Measurements from ENCODE around the gene SH3TC1. TPM values are rescaled to one million over a fixed set of nuclear protein-coding genes. Genes with fewer than 3 reads are reported as not detected.

SH3TC1 gene
- total and polyA plus RNA-seq, 2 of the 8 experiments (the other 6 are each of a cell fraction or from before 2014, with no cell fraction given): 0.15 TPM; not detected in 1

DNA sequence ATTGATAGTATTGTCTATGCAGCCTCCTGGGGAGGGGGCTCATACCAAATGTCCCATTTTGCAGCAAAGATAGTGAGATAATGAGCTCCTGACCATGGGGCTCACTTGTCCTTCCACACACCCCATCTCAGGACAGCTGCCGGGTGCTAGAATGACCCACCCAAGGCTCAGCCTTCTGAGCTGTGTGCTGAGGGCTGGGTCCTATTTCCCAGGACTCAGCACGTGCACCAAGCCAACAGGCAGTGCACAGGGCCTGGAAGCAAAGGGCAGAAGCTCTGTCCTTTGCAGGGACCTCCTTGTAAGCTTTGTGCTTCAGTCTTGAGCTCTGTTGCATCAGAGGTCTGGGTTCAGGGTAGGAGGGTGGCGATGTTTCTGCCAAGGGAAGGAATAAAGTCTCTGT is 29.3 kb upstream of the SH3TC1 start:
- H2BK120ac ChIP-seq (replicated peaks; ENCODE audit: low read depth, low read length): no peak overlapping the region

More for the DNA sequence above, 29.3 kb upstream of the SH3TC1 start:
- Histone ChIP-seq H2AFZ (ENCODE audit: low read length) (no peak overlapping the region), H3K36me3 (ENCODE audit: control insufficient read depth in 2 of 4, insufficient read depth in 4 of 4, low read length in 3 of 4) (no peaks in the 10 kb centered on the region), H4K91ac (replicated peaks; ENCODE audit: insufficient read length, low read length) (no peak overlapping the region), H3K23ac (ENCODE audit: insufficient read length) (no peak overlapping the region), H4K8ac (ENCODE audit: extremely low read depth, insufficient read depth, low read length) (no peak overlapping the region), H4K5ac (ENCODE audit: insufficient read length, low read depth, low read length) (no peak overlapping the region), H3K14ac (ENCODE audit: insufficient read length) (no peak overlapping the region), H3K56ac (replicated peaks; ENCODE audit: insufficient read length, low read depth, low read length) (no peak overlapping the region), H3K9me3 (ENCODE audit: insufficient read depth in 2 of 2, low read depth in 1 of 2, low read length in 1 of 2) (peaks cover 9 to 13% of the 10 kb centered on the region in 2 experiments), H3K27me3 (replicated peaks in 1 of 4; ENCODE audit: control insufficient read depth in 3 of 4, extremely low read depth in 1 of 4, insufficient read depth in 3 of 4, low read length in 3 of 4) (no peaks in the 10 kb centered on the region; a peak in 1 of 7 replicates), H3K27ac (ENCODE audit: low read depth, low read length) (no peak overlapping the region), H2BK15ac (ENCODE audit: low read length) (no peak overlapping the region), H2AK5ac (ENCODE audit: low read depth, low read length) (no peak overlapping the region), H3K79me1 (ENCODE audit: low read depth, low read length) (no peaks in the 10 kb centered on the region), H4K20me1 (replicated peaks in 1 of 2; ENCODE audit: control insufficient read depth in 1 of 2, insufficient read depth in 2 of 2, low read length in 2 of 2) (peaks cover 0 to 5% of the 10 kb centered on the region in 2 experiments), H3K9ac (replicated peaks in 1 of 4; ENCODE audit: extremely low read depth in 1 of 4, low read depth in 3 of 4, low read length in 3 of 4) (no peak overlapping the region), H3K4me3 (ENCODE audit: extremely low read depth in 1 of 4, insufficient read depth in 2 of 4, low read depth in 3 of 4, low read length in 4 of 4) (no peak overlapping the region), H3K4ac (replicated peaks; ENCODE audit: insufficient read length, low read depth, low read length) (no peak overlapping the region), H2BK5ac (ENCODE audit: low read depth, low read length) (no peak overlapping the region), H2BK12ac (ENCODE audit: low read depth, low read length) (no peak overlapping the region; the same call in 1 of the 2 replicates), H2BK20ac (ENCODE audit: low read length) (no peak overlapping the region), H3K4me2 (ENCODE audit: insufficient read depth in 1 of 2, low read depth in 2 of 2, low read length in 2 of 2) (no peak overlapping the region), H3K79me2 (ENCODE audit: control insufficient read depth in 1 of 2, insufficient read depth in 2 of 2, low read length in 2 of 2) (no peaks in the 10 kb centered on the region), H3K23me2 (ENCODE audit: low read depth, low read length) (peaks cover 11% of the 10 kb centered on the region; the same call in 1 of the 2 replicates), H3K18ac (ENCODE audit: extremely low read depth, low read length) (no peak overlapping the region), H3K4me1 (replicated peaks in 1 of 4; ENCODE audit: control insufficient read depth in 3 of 4, insufficient read depth in 4 of 4, low read length in 3 of 4) (no peaks in the 10 kb centered on the region)
- DNase-seq (ENCODE audit: low read depth in 1 of 2, low spot score in 2 of 2): no peak
- TF ChIP-seq SP1 (IDR thresholded peaks at IDR 0.05; ENCODE audit: low read depth, low read length) (no peak), JUN (IDR thresholded peaks at IDR 0.05; ENCODE audit: low read depth, low read length) (no peak), NRF1 (IDR thresholded peaks at IDR 0.05; ENCODE audit: low read depth, low read length) (no peak), TAF7 (optimal IDR thresholded peaks at IDR 0.05; ENCODE audit: borderline replicate concordance, low read depth, low read length) (no peak), BACH1 (IDR thresholded peaks at IDR 0.05; ENCODE audit: low read length) (no peak), SP4 (IDR thresholded peaks at IDR 0.05; ENCODE audit: low read length) (no peak), EGR1 (IDR thresholded peaks at IDR 0.05; ENCODE audit: borderline replicate concordance, low read depth, low read length) (no peak), MAFK (IDR thresholded peaks at IDR 0.05; ENCODE audit: low read depth, low read length) (no peak), CREB1 (IDR thresholded peaks at IDR 0.05) (no peak)
- CTCF ChIA-PET (ENCODE audit: partially characterized antibody): interaction anchor here (0.8 to 3.2 kb wide), 8 partner anchors 10 to 399 kb away, joined by 3 to 11 read pairs (median 4); partner anchors contain the start of gene ABLIM2
- WGBS, 2 experiments (ENCODE audit: extremely low coverage in 1 of 2, insufficient coverage in 1 of 2, insufficient read length in 1 of 2, insufficient replicate concordance in 2 of 2, low coverage in 1 of 2, low lambda C conversion rate in 2 of 2, missing lambda C conversion rate in 1 of 2): 71% methylated on average over 3 of the region's 3 CpGs; no CpG with 5 or more reads in 1 of the 2 experiments
- POLR2A ChIA-PET (ENCODE audit: partially characterized antibody): no interaction called here
- no peak for FAIRE-seq
